Measurements from ENCODE around the gene ITGA4. TPM values are rescaled to one million over a fixed set of nuclear protein-coding genes. Genes with fewer than 3 reads are reported as not detected.

The ITGA4 gene
- total RNA-seq, 4 donors from 2014 or later: 0.51 to 112 (median 4.5) TPM

DNA sequence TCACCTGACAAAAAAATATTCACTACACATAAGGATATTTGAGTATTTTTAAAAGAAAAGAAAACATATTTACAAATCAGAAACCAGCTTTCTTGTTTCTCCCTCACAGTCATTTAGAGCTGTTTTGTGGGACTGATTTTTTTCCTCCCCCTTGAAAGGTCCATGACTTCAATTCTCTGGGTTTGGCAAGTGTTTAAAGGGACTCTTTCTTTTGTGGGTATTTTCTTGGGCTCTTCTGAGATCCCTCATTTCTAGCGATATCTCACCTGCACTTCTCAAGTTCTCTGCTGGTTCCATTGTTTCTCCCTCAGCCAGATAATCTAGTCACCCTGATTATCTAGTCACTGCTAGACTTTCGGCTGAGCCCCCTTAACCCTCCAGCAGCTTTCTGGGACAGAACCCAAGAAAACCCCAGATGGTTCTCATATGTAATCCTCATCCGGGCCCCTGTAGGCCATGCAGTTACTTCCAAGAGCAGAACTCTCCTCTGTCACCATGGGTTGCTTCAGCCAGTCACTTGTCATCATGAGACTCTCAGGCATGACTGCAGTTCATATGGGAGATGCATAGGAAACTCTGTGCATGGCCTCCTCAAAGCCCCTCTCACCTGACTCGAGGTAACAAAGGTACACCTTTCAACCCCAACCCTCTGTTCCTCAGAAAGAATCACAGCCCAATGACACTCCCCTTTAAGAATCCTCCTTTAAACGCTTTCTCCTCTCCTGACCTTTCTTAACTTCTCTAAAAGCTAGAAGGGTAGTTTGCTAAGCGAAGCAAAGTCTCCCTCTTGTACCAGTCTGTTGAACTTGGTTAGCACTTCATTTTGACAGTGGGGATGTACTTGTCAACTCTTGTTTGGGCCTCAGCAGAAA, 36.7 kb upstream of the ITGA4 start:
- TF ChIP-seq CTCF (IDR thresholded peaks at IDR 0.05): no peak
- TF ChIP-seq POLR2A (IDR thresholded peaks at IDR 0.05): no peak

GRCh38 chr2:181421131-181421458, 36.1 kb upstream of the ITGA4 start:
- no peak for DNase-seq
- TF ChIP-seq CTCF (IDR thresholded peaks at IDR 0.05): no peak
- no peak for TF ChIP-seq POLR2A (IDR thresholded peaks at IDR 0.05)
- no peak overlapping the region for H3K4me3 ChIP-seq
- H3K4me1 ChIP-seq: no peaks in the 10 kb centered on the region
- H3K36me3 ChIP-seq: no peaks in the 10 kb centered on the region
- no peaks in the 10 kb centered on the region for H3K27me3 ChIP-seq
- H3K9me3 ChIP-seq: peaks cover 0 to 4% of the 10 kb centered on the region in 2 donors
- H3K27ac ChIP-seq: no peak overlapping the region
- intact Hi-C loops (cut with DNase I; ENCODE audit: low total_unique reads): no loop called here

More for the DNA sequence above, 36.7 kb upstream of the ITGA4 start:
- DNase-seq: no peak
- Histone ChIP-seq H3K4me1 (no peaks in the 10 kb centered on the region), H3K36me3 (no peaks in the 10 kb centered on the region), H3K27me3 (no peaks in the 10 kb centered on the region), H3K4me3 (no peak overlapping the region), H3K27ac (no peak overlapping the region), H3K9me3 (peaks cover 0 to 5% of the 10 kb centered on the region in 2 donors)
- intact Hi-C loops (cut with DNase I; ENCODE audit: low total_unique reads): no loop called here

- Histone ChIP-seq H3K27ac (no peak overlapping the region), H3K36me3 (no peaks in the 10 kb centered on the region), H3K27me3 (no peaks in the 10 kb centered on the region), H3K4me1 (no peaks in the 10 kb centered on the region), H3K9me3 (peaks cover 0 to under 1% of the 10 kb centered on the region in 2 donors), H3K4me3 (no peak overlapping the region)
- no peak for TF ChIP-seq POLR2A (IDR thresholded peaks at IDR 0.05)
- TF ChIP-seq CTCF (IDR thresholded peaks at IDR 0.05): no peak
- intact Hi-C loops (cut with DNase I; ENCODE audit: low total_unique reads): no loop called here
- no peak for DNase-seq
Measured at GRCh38 chr2:181421464-181421863, 35.7 kb upstream of the ITGA4 start.

GRCh38 chr2:181426672-181427071, 30.5 kb upstream of the ITGA4 start:
- Histone ChIP-seq H3K9me3 (no peaks in the 10 kb centered on the region), H3K36me3 (no peaks in the 10 kb centered on the region), H3K27ac (no peak overlapping the region), H3K4me1 (no peaks in the 10 kb centered on the region), H3K27me3 (no peaks in the 10 kb centered on the region), H3K4me3 (no peak overlapping the region)
- intact Hi-C loops (cut with DNase I; ENCODE audit: low total_unique reads): no loop called here
- no peak for DNase-seq
- TF ChIP-seq POLR2A (IDR thresholded peaks at IDR 0.05) (no peak), CTCF (IDR thresholded peaks at IDR 0.05) (no peak)

DNA sequence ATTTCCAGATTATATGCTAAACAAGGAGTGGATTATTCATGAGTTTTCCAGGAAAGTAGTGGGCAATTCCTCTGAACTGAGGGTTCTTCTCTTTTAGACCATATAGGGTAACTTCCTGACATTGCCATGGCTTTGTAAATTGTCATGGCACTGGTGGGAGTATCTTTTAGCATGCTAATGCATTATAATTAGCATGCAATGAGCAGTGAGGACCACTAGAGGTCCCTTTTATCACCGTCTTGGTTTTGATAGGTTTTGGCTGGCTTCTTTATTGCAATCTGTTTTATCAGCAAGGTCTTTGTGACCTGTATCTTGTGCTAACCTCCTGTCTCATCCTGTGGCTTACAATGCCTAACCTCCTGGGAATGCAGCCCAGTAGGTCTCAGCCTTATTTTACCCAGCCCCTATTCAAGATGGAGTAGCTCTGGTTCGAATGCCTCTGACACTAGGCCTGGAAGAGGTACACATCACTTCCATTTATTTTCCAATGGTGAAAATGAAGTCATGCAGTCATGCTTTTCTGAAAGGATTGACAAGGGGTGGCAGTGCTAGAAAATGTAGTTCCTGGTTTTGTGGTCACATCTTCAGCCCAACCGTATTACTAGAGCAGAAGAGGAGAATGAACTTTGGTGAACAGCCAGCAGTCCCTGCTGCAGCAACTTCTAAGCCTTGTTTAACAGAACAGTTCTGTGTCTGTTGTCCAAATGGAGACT, 26.6 kb upstream of the ITGA4 start:
- TF ChIP-seq CTCF (IDR thresholded peaks at IDR 0.05) (no peak), POLR2A (IDR thresholded peaks at IDR 0.05) (no peak)
- H3K27ac ChIP-seq: no peak overlapping the region
- no peak overlapping the region for H3K4me3 ChIP-seq
- no peaks in the 10 kb centered on the region for H3K9me3 ChIP-seq
- H3K4me1 ChIP-seq: no peaks in the 10 kb centered on the region
- no peaks in the 10 kb centered on the region for H3K36me3 ChIP-seq
- peaks cover 0 to 2% of the 10 kb centered on the region in 2 donors for H3K27me3 ChIP-seq
- no peak for DNase-seq
- intact Hi-C loops (cut with DNase I; ENCODE audit: low total_unique reads): no loop called here

Measured in uterus (tissue), 4 donors.